GM18499 (cell line): Measurements from ENCODE around the gene B3GNT5.

Experiments used
- ATAC-seq: cut with Tn5 transposase; IDR thresholded peaks from one replicate; pipeline ENCODE4 v1.9.1; 2021; ENCODE audit warnings: moderate number of reproducible peaks; ENCODE audit not compliant: insufficient read depth, unreplicated experiment

Gene B3GNT5

GRCh38 chr3:183313764-183314163 is 60.7 kb downstream of the B3GNT5 start:
- ATAC-seq: no peak

- ATAC-seq: no peak
These were observed 62.7 kb downstream of the B3GNT5 start for GRCh38 chr3:183315739-183316138.

GRCh38 chr3:183317271-183317670 is 64.2 kb downstream of the B3GNT5 start:
- ATAC-seq: no peak

- ATAC-seq: no peak
These were observed 65.1 kb downstream of the B3GNT5 start for GRCh38 chr3:183317886-183318865.

DNA sequence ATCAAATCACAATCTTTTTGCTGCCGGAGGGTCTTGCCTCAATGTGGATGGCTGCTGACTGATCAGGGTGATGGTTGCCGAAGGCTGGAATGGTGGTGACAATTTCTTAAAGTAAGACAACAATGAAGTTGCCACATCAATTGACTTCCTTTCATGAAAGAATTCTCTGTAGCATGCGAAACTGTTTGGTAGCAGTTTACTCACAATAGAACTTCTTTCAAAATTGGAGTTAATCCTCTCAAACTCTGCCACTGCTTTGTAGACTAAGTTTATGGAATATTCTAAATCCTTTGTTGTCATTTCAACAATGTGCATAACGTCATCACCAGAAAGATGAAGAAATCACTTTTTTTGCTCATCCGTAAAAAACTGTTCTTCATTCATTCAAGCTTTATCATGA is 65.8 kb downstream of the B3GNT5 start:
- no peak for ATAC-seq

DNA sequence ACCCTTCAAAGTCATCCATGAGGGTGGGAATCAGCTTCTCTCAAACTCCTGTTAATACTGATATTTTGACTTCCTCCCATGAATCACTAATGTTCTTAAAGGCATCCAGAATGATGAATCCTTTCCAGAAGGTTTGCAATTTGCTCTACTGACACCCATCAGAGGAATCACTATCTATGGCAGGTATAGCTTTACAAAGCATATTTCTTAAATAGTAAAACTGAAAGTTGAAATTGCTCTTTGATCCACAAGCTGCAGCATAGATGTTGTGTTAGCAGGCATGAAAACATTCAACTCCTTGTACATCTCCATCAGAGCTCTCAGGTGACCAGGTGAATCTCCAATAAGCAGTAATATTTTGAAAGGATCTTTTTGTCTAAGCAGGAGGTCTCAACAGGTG is 66.3 kb downstream of the B3GNT5 start:
- no peak for ATAC-seq
